GM12878 (cell line): Measurements from ENCODE around the gene NDST4. TPM values are rescaled to one million over a fixed set of nuclear protein-coding genes. Genes with fewer than 3 reads are reported as not detected.

Experiments used
- ATAC-seq: fragments of 200-7000 bp; cut with Tn5 transposase; 3 replicates; pipeline ENCODE4 v1.9.1; 2020; ENCODE audit warnings: mild to moderate bottlenecking, moderate library complexity
- BruUV-seq: library from RNA; stranded (reverse); fragments of 400-500 nt; replicated peaks from 2 replicates; lab custom pipeline; 2021; lab: Mats Ljungman, UMichigan
- CTCF ChIA-PET: fragments of 300-600 bp; sonication (Branson Sonifier 250); formaldehyde crosslinking; extraction: SDS; loops from one replicate; lab custom pipeline; 2021; ENCODE audit warnings: inconsistent platforms; lab: Yijun Ruan, JAX
- POLR2A ChIA-PET: fragments of 350-600 bp; formaldehyde crosslinking; extraction: SDS; loops from one replicate; lab custom pipeline; 2021; ENCODE audit warnings: inconsistent platforms; lab: Charles Lee
- RAD21 ChIA-PET: fragments of 300-600 bp; sonication (Branson Sonifier 250); formaldehyde crosslinking; loops from one replicate; lab custom pipeline; 2023; ENCODE audit warnings: antibody characterized with exemption; ENCODE audit not compliant: unreplicated experiment; lab: Charles Lee
- SMC1A ChIA-PET: fragments of 300-600 bp; sonication (Branson Sonifier 250); formaldehyde crosslinking; loops from one replicate; lab custom pipeline; 2023; ENCODE audit not compliant: unreplicated experiment, uncharacterized antibody; lab: Charles Lee
- DNase-seq: peaks from one replicate; pipeline ENCODE4 v3.0.0-alpha.2; 2011; ENCODE audit warnings: low read depth, low spot score
- FAIRE-seq: peaks from 3 replicates; lab custom pipeline; 2011; peaks lifted over from hg19 to GRCh38; lab: Jason Lieb, UNC
- H2AFZ ChIP-seq: 2 replicates; pipeline ENCODE4 v1.6.0; 2011; ENCODE audit warnings: low read depth, low read length, control low read depth; ENCODE audit not compliant: control insufficient read depth
- H3K27ac ChIP-seq: 2 replicates; pipeline ENCODE4 v1.5.1; 2011; ENCODE audit warnings: control low read depth; ENCODE audit not compliant: control insufficient read depth, insufficient read depth
- H3K27me3 ChIP-seq, 2 experiments: replicated peaks in 1 of 2; 2 replicates each; pipeline versions ENCODE4 v1.6.0 to v1.6.1; 2011; ENCODE audit warnings: low read length in 1 of 2; ENCODE audit not compliant: control insufficient read depth in 2 of 2, insufficient read depth in 2 of 2
- H3K36me3 ChIP-seq, 2 experiments: 2 replicates each; pipeline ENCODE4 v1.5.1; 2011; ENCODE audit warnings: low read length in 1 of 2; ENCODE audit not compliant: control insufficient read depth in 2 of 2, insufficient read depth in 2 of 2
- H3K4me1 ChIP-seq: 2 replicates; pipeline ENCODE4 v1.6.1; 2011; ENCODE audit warnings: mild to moderate bottlenecking, low read length, moderate library complexity, mixed read lengths; ENCODE audit not compliant: control insufficient read depth, insufficient read depth
- H3K4me2 ChIP-seq: 2 replicates; pipeline ENCODE4 v1.6.0; 2011; ENCODE audit warnings: control low read depth; ENCODE audit not compliant: control insufficient read depth, insufficient read depth
- H3K4me3 ChIP-seq: fragments of 200-600 bp; sonication (generic); 2 replicates; pipeline ENCODE4 v1.5.1; 2016
- H3K79me2 ChIP-seq: 2 replicates; pipeline ENCODE4 v1.6.0; 2011; ENCODE audit warnings: low read length; ENCODE audit not compliant: control insufficient read depth, insufficient read depth
- H3K9ac ChIP-seq: 2 replicates; pipeline ENCODE4 v1.8.0; 2011; ENCODE audit warnings: low read length, control low read depth, mixed read lengths; ENCODE audit not compliant: control insufficient read depth, insufficient read depth
- H3K9me3 ChIP-seq: replicated peaks from 3 replicates; pipeline ENCODE4 v1.5.1; 2011; ENCODE audit warnings: mild to moderate bottlenecking, low read length; ENCODE audit not compliant: control insufficient read depth, insufficient read depth
- H4K20me1 ChIP-seq: 2 replicates; pipeline ENCODE4 v1.6.0; 2011; ENCODE audit not compliant: control insufficient read depth, insufficient read depth
- BHLHE40 ChIP-seq, 2 experiments: fragments of 450-650 bp in 1 of 2; IDR thresholded peaks; 2 replicates each; pipeline ENCODE4 v1.6.1; 2011 to 2017; ENCODE audit warnings: low read depth in 2 of 2, borderline replicate concordance in 1 of 2, improper control_type of control experiment in 1 of 2, low read length in 1 of 2, mild to moderate bottlenecking in 1 of 2
- BMI1 ChIP-seq: fragments of 450-650 bp; IDR thresholded peaks from 2 replicates; pipeline ENCODE4 v1.6.1; 2016; ENCODE audit warnings: mild to moderate bottlenecking, moderate library complexity, borderline replicate concordance
- CBX3 ChIP-seq: fragments of 200-600 bp; sonication (generic); IDR thresholded peaks from 2 replicates; pipeline ENCODE4 v1.6.1; 2016; ENCODE audit warnings: low read depth, borderline replicate concordance
- CEBPB ChIP-seq, 2 experiments: fragments of 150-350 bp in 1 of 2; IDR thresholded peaks; 2 replicates each; pipeline ENCODE4 v1.6.1; 2012 to 2014; ENCODE audit warnings: low read depth in 2 of 2, low read length in 2 of 2, borderline replicate concordance in 1 of 2, inconsistent platforms in 1 of 2
- CHD1 ChIP-seq: IDR thresholded peaks from 2 replicates; pipeline ENCODE4 v1.6.1; 2012; ENCODE audit warnings: low read depth, low read length, improper control_type of control experiment
- CREM ChIP-seq: IDR thresholded peaks from 2 replicates; pipeline ENCODE4 v1.6.1; 2014; ENCODE audit warnings: antibody characterized with exemption, low read depth
- IKZF1 ChIP-seq: fragments of 450-650 bp; conservative IDR thresholded peaks from 2 replicates; pipeline ENCODE4 v1.6.1; 2017; ENCODE audit warnings: antibody characterized with exemption, mild to moderate bottlenecking
- IKZF2 ChIP-seq, 2 experiments: fragments of 450-650 bp; IDR thresholded peaks; 2 replicates each; pipeline ENCODE4 v1.6.1; 2017; ENCODE audit warnings: mild to moderate bottlenecking in 2 of 2, moderate library complexity in 2 of 2
- KDM1A ChIP-seq: fragments of 200-600 bp; sonication (generic); IDR thresholded peaks from 2 replicates; pipeline ENCODE4 v1.6.1; 2016; ENCODE audit warnings: borderline replicate concordance
- KLF5 ChIP-seq: fragments of 450-650 bp; IDR thresholded peaks from 2 replicates; pipeline ENCODE4 v1.6.1; 2014; ENCODE audit warnings: mild to moderate bottlenecking; ENCODE audit not compliant: partially characterized antibody
- PAX5 ChIP-seq: IDR thresholded peaks from 2 replicates; pipeline ENCODE4 v1.6.1; 2011; ENCODE audit warnings: low read depth, low read length, borderline replicate concordance
- SMC3 ChIP-seq: IDR thresholded peaks from 2 replicates; pipeline ENCODE4 v1.6.1; 2011; ENCODE audit warnings: low read length, improper control_type of control experiment, borderline replicate concordance
- SREBF1 ChIP-seq: IDR thresholded peaks from 2 replicates; pipeline ENCODE4 v1.6.1; 2012; ENCODE audit warnings: mild to moderate bottlenecking, low read length
- TCF3 ChIP-seq: IDR thresholded peaks from 2 replicates; pipeline ENCODE4 v1.6.1; 2012; ENCODE audit warnings: low read depth, mild to moderate bottlenecking, low read length, borderline replicate concordance; ENCODE audit not compliant: insufficient read depth
- YY1 ChIP-seq: IDR thresholded peaks from 2 replicates; pipeline ENCODE4 v1.6.1; 2011; ENCODE audit warnings: low read depth, mild to moderate bottlenecking, low read length
- ZNF207 ChIP-seq: fragments of 450-650 bp; IDR thresholded peaks from 2 replicates; pipeline ENCODE4 v1.6.1; 2014; ENCODE audit warnings: antibody characterized with exemption, mild to moderate bottlenecking, borderline replicate concordance
- ZNF24 ChIP-seq: fragments of 450-650 bp; IDR thresholded peaks from 2 replicates; pipeline ENCODE4 v1.6.1; 2017; ENCODE audit warnings: antibody characterized with exemption, mild to moderate bottlenecking
- WGBS: methylation state at CpG from one replicate; pipeline ENCODE4 v1.1.6; 2016; ENCODE audit warnings: low lambda C conversion rate; ENCODE audit not compliant: insufficient replicate concordance, insufficient coverage; ENCODE audit errors: missing lambda C conversion rate; 5-methylcytosine and 5-hydroxymethylcytosine counted together
- in situ Hi-C: fragments of 300-500 bp; cut with MboI; formaldehyde crosslinking; loops from 9 replicates; pipeline ENCODE4 v1.14.3; 2018; ENCODE audit warnings: mixed read lengths
- intact Hi-C: fragments of 100-400 bp; cut with micrococcal nuclease; formaldehyde crosslinking; loops from one replicate; pipeline ENCODE4 v1.14.2; 2022; ENCODE audit not compliant: unreplicated experiment
- polyA plus RNA-seq, 11 experiments: library from polyadenylated mRNA; depleted of rRNA in 4 of 11; unstranded in 6 of 11; stranded (reverse) in 5 of 11; fragments of >200 nt; fragmentation: Nextera tagmentation in 4 of 11; fragmentation: Illumina TruSeq in 1 of 11; extraction: Ambion mirVana in 4 of 11; extraction: Trizol in 1 of 11; gene quantifications; 1 replicate in 1 of 11; 2 replicates in 10 of 11; pipeline versions ENCODE4 v1.2.1 to v1.2.3, GENCODE V29; 2011 to 2016; ENCODE audit warnings: inconsistent platforms in 2 of 11, missing spikeins in 2 of 11, low read depth in 1 of 11
- total RNA-seq, 4 experiments: library from RNA; depleted of rRNA in 3 of 4; stranded (reverse); fragments of >200 nt in 3 of 4; fragmentation: Illumina TruSeq in 1 of 4; extraction: Trizol in 1 of 4; gene quantifications; 2 replicates each; pipeline versions ENCODE4 v1.2.1 to v1.2.3, GENCODE V29; 2013 to 2021
- TF ChIP-seq, protein P1 (sequence below): fragments of 450-650 bp; formaldehyde crosslinking; IDR thresholded peaks from 2 replicates; pipeline ENCODE4 v1.4.0; 2022; ENCODE audit warnings: mild to moderate bottlenecking, moderate library complexity
- TF ChIP-seq, protein P2 (sequence below): IDR thresholded peaks from 2 replicates; pipeline ENCODE4 v1.6.1; 2011; ENCODE audit warnings: borderline replicate concordance, low read depth, mild to moderate bottlenecking, moderate library complexity, mixed read lengths, low read length; ENCODE audit not compliant: insufficient read depth; ENCODE audit errors: extremely low read length

The NDST4 gene
- total and polyA plus RNA-seq, 10 of the 15 experiments (the other 5 are each of a cell fraction or from before 2014, with no cell fraction given) = 0.04 to 0.11 (median 0.07) TPM; not detected in 6

DNA sequence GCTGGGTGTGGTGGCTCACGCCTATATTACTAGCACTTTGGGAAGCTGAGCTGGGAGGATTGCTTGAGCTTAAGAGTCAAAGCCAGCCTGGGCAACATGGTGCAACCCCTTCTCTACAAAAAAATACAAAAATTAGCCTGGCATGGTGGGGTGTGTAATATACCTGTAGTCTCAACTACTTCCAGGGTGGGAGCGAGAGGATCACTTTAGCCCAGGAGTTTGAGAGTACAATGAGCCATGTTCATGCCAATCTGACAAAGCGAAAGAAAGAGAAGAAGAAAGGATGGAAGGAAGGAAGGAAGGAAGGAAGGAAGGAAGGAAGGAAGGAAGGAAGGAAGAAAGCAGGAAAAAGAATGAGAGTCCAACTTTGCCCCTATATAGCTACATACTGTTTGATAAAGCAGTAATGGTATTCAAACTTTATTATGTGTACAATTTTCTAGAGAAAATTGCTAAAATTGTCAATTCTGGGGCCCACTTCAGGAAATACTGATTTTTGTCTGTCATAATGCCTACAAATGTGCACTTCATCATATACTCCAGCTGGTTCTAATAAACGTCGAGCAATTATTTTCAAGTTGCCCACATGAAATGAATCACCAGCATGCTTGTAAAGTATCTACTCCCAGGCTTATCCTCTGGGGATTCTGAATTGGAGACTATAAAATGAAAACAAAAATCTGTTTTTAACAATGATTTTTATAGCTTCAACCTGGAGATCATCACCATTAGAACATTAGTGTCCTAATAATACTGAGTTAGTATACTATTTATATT is 132.3 kb downstream of the NDST4 start:
- H4K20me1 ChIP-seq = no peaks in the 10 kb centered on the region
- no peak overlapping the region for H3K27ac ChIP-seq
- no peaks in the 10 kb centered on the region for H3K79me2 ChIP-seq
- POLR2A ChIA-PET = no interaction called here
- FAIRE-seq = no peak
- no peaks in the 10 kb centered on the region for H3K27me3 ChIP-seq
- in situ Hi-C loops = no loop called here
- H2AFZ ChIP-seq = no peak overlapping the region
- CTCF ChIA-PET = no interaction called here
- BruUV-seq = no TSS peak
- intact Hi-C loops = no loop called here
- no peak overlapping the region for H3K4me2 ChIP-seq
- H3K9ac ChIP-seq = no peak overlapping the region
- RAD21 ChIA-PET = no interaction called here
- no peak for ATAC-seq
- H3K4me3 ChIP-seq = no peak overlapping the region
- no peak for DNase-seq
- WGBS = 32% methylated on average over 5 of the region's 5 CpGs
- no peaks in the 10 kb centered on the region for H3K4me1 ChIP-seq
- H3K9me3 ChIP-seq = no peaks in the 10 kb centered on the region
- H3K36me3 ChIP-seq = no peaks in the 10 kb centered on the region
- TF ChIP-seq ZNF24 (no peak), CBX3 (no peak), ZNF207 (no peak), TCF3 (no peak), BHLHE40 (IDR thresholded peaks at IDR 0.05; ENCODE audit: borderline replicate concordance in 1 of 2, low read depth in 2 of 2, low read length in 1 of 2) (no peak), CREM (no peak), CEBPB (IDR thresholded peaks at IDR 0.05; ENCODE audit: borderline replicate concordance in 1 of 2, low read depth in 2 of 2, low read length in 2 of 2) (no peak), BMI1 (no peak), KDM1A (no peak), PAX5 (no peak), CHD1 (no peak), SMC3 (no peak), KLF5 (no peak), IKZF1 (no peak), IKZF2 (IDR thresholded peaks at IDR 0.05) (no peak), SREBF1 (no peak), YY1 (no peak)
- TF ChIP-seq, protein P1, sequence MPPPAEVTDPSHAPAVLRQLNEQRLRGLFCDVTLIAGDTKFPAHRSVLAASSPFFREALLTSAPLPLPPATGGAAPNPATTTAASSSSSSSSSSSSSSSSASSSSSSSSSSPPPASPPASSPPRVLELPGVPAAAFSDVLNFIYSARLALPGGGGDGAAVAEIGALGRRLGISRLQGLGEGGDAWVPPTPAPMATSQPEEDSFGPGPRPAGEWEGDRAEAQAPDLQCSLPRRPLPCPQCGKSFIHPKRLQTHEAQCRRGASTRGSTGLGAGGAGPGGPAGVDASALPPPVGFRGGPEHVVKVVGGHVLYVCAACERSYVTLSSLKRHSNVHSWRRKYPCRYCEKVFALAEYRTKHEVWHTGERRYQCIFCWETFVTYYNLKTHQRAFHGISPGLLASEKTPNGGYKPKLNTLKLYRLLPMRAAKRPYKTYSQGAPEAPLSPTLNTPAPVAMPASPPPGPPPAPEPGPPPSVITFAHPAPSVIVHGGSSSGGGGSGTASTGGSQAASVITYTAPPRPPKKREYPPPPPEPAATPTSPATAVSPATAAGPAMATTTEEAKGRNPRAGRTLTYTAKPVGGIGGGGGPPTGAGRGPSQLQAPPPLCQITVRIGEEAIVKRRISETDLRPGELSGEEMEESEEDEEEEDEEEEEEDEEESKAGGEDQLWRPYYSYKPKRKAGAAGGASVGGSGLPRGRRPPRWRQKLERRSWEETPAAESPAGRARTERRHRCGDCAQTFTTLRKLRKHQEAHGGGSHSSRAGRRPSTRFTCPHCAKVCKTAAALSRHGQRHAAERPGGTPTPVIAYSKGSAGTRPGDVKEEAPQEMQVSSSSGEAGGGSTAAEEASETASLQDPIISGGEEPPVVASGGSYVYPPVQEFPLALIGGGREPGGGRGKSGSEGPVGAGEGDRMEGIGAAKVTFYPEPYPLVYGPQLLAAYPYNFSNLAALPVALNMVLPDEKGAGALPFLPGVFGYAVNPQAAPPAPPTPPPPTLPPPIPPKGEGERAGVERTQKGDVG (CRISPR knock-in tag) = no peak
- TF ChIP-seq, protein P2, sequence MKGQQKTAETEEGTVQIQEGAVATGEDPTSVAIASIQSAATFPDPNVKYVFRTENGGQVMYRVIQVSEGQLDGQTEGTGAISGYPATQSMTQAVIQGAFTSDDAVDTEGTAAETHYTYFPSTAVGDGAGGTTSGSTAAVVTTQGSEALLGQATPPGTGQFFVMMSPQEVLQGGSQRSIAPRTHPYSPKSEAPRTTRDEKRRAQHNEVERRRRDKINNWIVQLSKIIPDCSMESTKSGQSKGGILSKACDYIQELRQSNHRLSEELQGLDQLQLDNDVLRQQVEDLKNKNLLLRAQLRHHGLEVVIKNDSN = no peak
- SMC1A ChIA-PET = no interaction called here
